ENCODE measurements around the gene ROR1.

ROR1 gene

GRCh38 chr1:63843884-63844283 is 70.1 kb downstream of the ROR1 start:
- TF ChIP-seq FOXP2 (optimal IDR thresholded peaks at IDR 0.05; ENCODE audit: borderline replicate concordance, extremely low read depth, extremely low read length, insufficient read depth) (no peak), TAF1 (IDR thresholded peaks at IDR 0.05; ENCODE audit: borderline replicate concordance, insufficient read depth, low read length) (no peak), REST (IDR thresholded peaks at IDR 0.05; ENCODE audit: insufficient read depth in 1 of 2, low read depth in 2 of 2, low read length in 2 of 2) (no peak), SIN3A (IDR thresholded peaks at IDR 0.05; ENCODE audit: borderline replicate concordance, insufficient read depth, low read length) (no peak), POLR2AphosphoS5 (IDR thresholded peaks at IDR 0.05; ENCODE audit: low read depth, low read length) (no peak)

DNA sequence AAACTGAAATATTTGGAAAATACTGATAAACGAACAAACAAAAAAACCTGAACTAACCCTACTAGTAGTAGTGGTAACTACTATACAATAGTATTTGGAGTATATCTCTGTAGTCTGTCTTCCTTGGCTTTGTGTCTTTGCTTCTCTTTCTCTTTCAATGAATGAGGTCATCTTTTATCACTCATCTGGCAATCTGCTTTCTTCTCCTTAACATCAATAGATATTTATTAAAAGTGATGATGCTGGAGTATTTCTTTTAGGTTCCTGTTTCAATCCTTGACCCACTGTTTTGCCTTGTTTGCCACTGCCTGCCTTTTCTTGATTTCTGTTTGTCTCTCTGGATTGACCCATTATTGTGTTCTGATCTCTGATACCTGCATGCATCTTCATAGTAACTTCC is 71.5 kb downstream of the ROR1 start:
- no peak for TF ChIP-seq FOXP2 (optimal IDR thresholded peaks at IDR 0.05; ENCODE audit: borderline replicate concordance, extremely low read depth, extremely low read length, insufficient read depth)
- TF ChIP-seq TAF1 (IDR thresholded peaks at IDR 0.05; ENCODE audit: borderline replicate concordance, insufficient read depth, low read length): no peak
- TF ChIP-seq POLR2AphosphoS5 (IDR thresholded peaks at IDR 0.05; ENCODE audit: low read depth, low read length): no peak

GRCh38 chr1:63847308-63847910 is 73.6 kb downstream of the ROR1 start:
- no peak for TF ChIP-seq TAF1 (IDR thresholded peaks at IDR 0.05; ENCODE audit: borderline replicate concordance, insufficient read depth, low read length)

- TF ChIP-seq SIN3A (IDR thresholded peaks at IDR 0.05; ENCODE audit: borderline replicate concordance, insufficient read depth, low read length) (no peak), REST (IDR thresholded peaks at IDR 0.05; ENCODE audit: insufficient read depth in 1 of 2, low read depth in 2 of 2, low read length in 2 of 2) (no peak), FOXP2 (optimal IDR thresholded peaks at IDR 0.05; ENCODE audit: borderline replicate concordance, extremely low read depth, extremely low read length, insufficient read depth) (no peak), TAF1 (IDR thresholded peaks at IDR 0.05; ENCODE audit: borderline replicate concordance, insufficient read depth, low read length) (no peak)
Observed at GRCh38 chr1:63848733-63849132, 74.9 kb downstream of the ROR1 start.

DNA sequence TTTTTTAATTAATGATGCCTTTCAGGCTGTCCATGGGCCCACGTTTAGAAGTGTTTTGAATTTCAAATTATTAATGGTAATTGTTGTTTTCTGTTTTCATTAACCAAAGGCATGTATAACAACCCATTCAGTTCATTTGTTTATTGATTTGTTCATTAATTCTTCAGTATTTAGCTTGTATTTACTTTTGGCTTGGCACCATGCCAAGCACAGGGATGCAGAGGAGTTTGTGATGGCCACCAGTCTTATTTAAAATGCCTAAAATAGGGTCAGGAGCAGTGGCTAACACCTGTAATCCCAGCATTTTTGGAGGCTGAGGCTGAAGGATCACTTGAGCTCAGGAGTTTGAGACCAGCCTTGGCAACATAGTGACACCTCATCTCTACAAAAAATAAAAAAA is 75.3 kb downstream of the ROR1 start:
- TF ChIP-seq FOXP2 (optimal IDR thresholded peaks at IDR 0.05; ENCODE audit: borderline replicate concordance, extremely low read depth, extremely low read length, insufficient read depth) (no peak), SIN3A (IDR thresholded peaks at IDR 0.05; ENCODE audit: borderline replicate concordance, insufficient read depth, low read length) (no peak), POLR2AphosphoS5 (IDR thresholded peaks at IDR 0.05; ENCODE audit: low read depth, low read length) (no peak), TAF1 (IDR thresholded peaks at IDR 0.05; ENCODE audit: borderline replicate concordance, insufficient read depth, low read length) (no peak), REST (IDR thresholded peaks at IDR 0.05; ENCODE audit: insufficient read depth in 1 of 2, low read depth in 2 of 2, low read length in 2 of 2) (no peak)

- TF ChIP-seq POLR2AphosphoS5 (IDR thresholded peaks at IDR 0.05; ENCODE audit: low read depth, low read length) (no peak), SIN3A (IDR thresholded peaks at IDR 0.05; ENCODE audit: borderline replicate concordance, insufficient read depth, low read length) (no peak), TAF1 (IDR thresholded peaks at IDR 0.05; ENCODE audit: borderline replicate concordance, insufficient read depth, low read length) (no peak), FOXP2 (optimal IDR thresholded peaks at IDR 0.05; ENCODE audit: borderline replicate concordance, extremely low read depth, extremely low read length, insufficient read depth) (no peak), REST (IDR thresholded peaks at IDR 0.05; ENCODE audit: insufficient read depth in 1 of 2, low read depth in 2 of 2, low read length in 2 of 2) (no peak)
Observed at GRCh38 chr1:63854091-63854490, 80.3 kb downstream of the ROR1 start.
